Pancreas (tissue), 10 donors: ENCODE data around the gene SEC14L6. TPM values are rescaled to one million over a fixed set of nuclear protein-coding genes. Genes with fewer than 3 reads are reported as not detected.

Source experiments
- ATAC-seq, 4 donors: fragments of 200-7000 bp; cut with Tn5 transposase; one replicate each; pipeline versions ENCODE4 v1.8.0 to v1.9.1; 2020; ENCODE audit warnings: mild to moderate bottlenecking in 4 of 4, moderate library complexity in 4 of 4
- DNase-seq, 6 donors: peaks; one replicate each; pipeline ENCODE4 v3.0.0-alpha.2; 2020
- FAIRE-seq: peaks from 2 replicates; lab custom pipeline; 2012; peaks lifted over from hg19 to GRCh38; lab: Jason Lieb, UNC
- H3K27ac ChIP-seq, 4 donors: fragments of 200-600 bp; sonication (generic); 1 replicate in 3 of 4; 2 replicates in 1 of 4; pipeline versions ENCODE4 v1.5.0 to v1.8.0; 2020
- H3K27me3 ChIP-seq, 4 donors: fragments of 200-600 bp; one replicate each; pipeline ENCODE4 v1.8.0; 2021
- H3K36me3 ChIP-seq, 3 donors: fragments of 200-600 bp; sonication (generic) in 1 of 3; one replicate each; pipeline versions ENCODE4 v1.5.0 to v1.8.0; 2020 to 2021
- H3K4me1 ChIP-seq, 3 donors: fragments of 200-600 bp; one replicate each; pipeline ENCODE4 v1.8.0; 2021
- H3K4me3 ChIP-seq, 4 donors: fragments of 200-600 bp; sonication (generic) in 2 of 4; one replicate each; pipeline versions ENCODE4 v1.5.0 to v1.8.0; 2020 to 2021
- H3K9me3 ChIP-seq, 4 donors: fragments of 200-600 bp; one replicate each; pipeline ENCODE4 v1.8.0; 2021
- CTCF ChIP-seq, 4 donors: fragments of 200-600 bp; sonication (generic) in 3 of 4; IDR thresholded peaks; one replicate each; pipeline versions ENCODE4 v1.5.0 to v1.8.0; 2021; ENCODE audit warnings: antibody characterized with exemption in 4 of 4
- WGBS, 2 donors: extraction: QIAGEN DNeasy Blood & Tissue Kit; methylation state at CpG; one replicate each; pipeline ENCODE4 v1.1.7; 2013; 5-methylcytosine and 5-hydroxymethylcytosine counted together
- intact Hi-C, 3 donors: fragments of 100-400 bp; cut with DNase I; formaldehyde crosslinking; loops; one replicate each; pipeline versions ENCODE4 v1.11.1 to v1.14.2; 2022
- polyA plus RNA-seq, 2 donors: library from polyadenylated mRNA; stranded (reverse); fragments of 200-250 nt; gene quantifications; one replicate each; pipeline ENCODE4 v1.2.3, GENCODE V29; 2013
- total RNA-seq, 6 donors: library from RNA; stranded (reverse); fragmentation: NEBNext Ultra II Directional in 4 of 6; extraction: Animal tissue kit (Norgen Biotek cat#: 25700) in 4 of 6; gene quantifications; one replicate each; pipeline versions ENCODE4 v1.2.1 to v1.2.4, GENCODE V29; 2021 to 2023
- donor health status: healthy with polysubstance abuse.
- donor health status: DM: no; HTN: no; CAD: no; lungs with moderate emphysema.
- donor health status: DM: no; HTN: no; CAD: no.
- donor health status: control.
- donor health status: control.
- donor health status: Bipolar disorder and iron deficiency.
- donor health status: DM: yes; HTN: yes; CAD: no.
- donor health status: DM: no; HTN: no; CAD: no.
- donor health status: DM: no; HTN: no; CAD: no.
- donor health status: DM: yes; HTN: yes; CAD: no.

The SEC14L6 gene
- total and polyA plus RNA-seq, 8 donors, result 0.51 to 6.0 (median 2.9) TPM

GRCh38 chr22:30486118-30486517 is 60.4 kb downstream of the SEC14L6 start:
- intact Hi-C loops, result no loop called here
- ATAC-seq, result no peak
- no peak overlapping the region for H3K4me3 ChIP-seq
- no peak for DNase-seq
- peak overlapping the region in 1 of 4 donors; percentile 12 for H3K27ac ChIP-seq
- no peaks in the 10 kb centered on the region for H3K36me3 ChIP-seq
- 84 to 85% methylated on average over 5 of the region's 5 CpGs for WGBS, 2 donors
- H3K4me1 ChIP-seq, result no peaks in the 10 kb centered on the region
- no peaks in the 10 kb centered on the region for H3K27me3 ChIP-seq
- no peak for FAIRE-seq
- no peak for TF ChIP-seq CTCF (IDR thresholded peaks at IDR 0.05)
- no peaks in the 10 kb centered on the region for H3K9me3 ChIP-seq

GRCh38 chr22:30485362-30485988 is 61.1 kb downstream of the SEC14L6 start:
- 48 to 51% methylated on average over 18 of the region's 18 CpGs for WGBS, 2 donors
- Histone ChIP-seq H3K27ac (no peak overlapping the region), H3K9me3 (no peaks in the 10 kb centered on the region)

GRCh38 chr22:30483169-30483568 is 63.4 kb downstream of the SEC14L6 start:
- intact Hi-C loops, result no loop called here
- Histone ChIP-seq H3K27me3 (no peaks in the 10 kb centered on the region), H3K9me3 (no peaks in the 10 kb centered on the region), H3K4me3 (no peak overlapping the region), H3K4me1 (no peaks in the 10 kb centered on the region), H3K36me3 (no peaks in the 10 kb centered on the region), H3K27ac (no peak overlapping the region)
- no peak for FAIRE-seq
- WGBS, 2 donors, result 96 to 100% methylated on average over 1 of the region's 1 CpG
- no peak for ATAC-seq
- no peak for DNase-seq
- TF ChIP-seq CTCF (IDR thresholded peaks at IDR 0.05), result no peak

More at GRCh38 chr22:30485362-30485988, 61.1 kb downstream of the SEC14L6 start:
- H3K36me3 ChIP-seq, result no peaks in the 10 kb centered on the region
- DNase-seq, result peak; percentile 31 to 82 (median 64)
- peak; percentile 91 to 97 (median 96) for TF ChIP-seq CTCF (IDR thresholded peaks at IDR 0.05)
- no peaks in the 10 kb centered on the region for H3K27me3 ChIP-seq
- peak; percentile 66 to 91 (median 89) for ATAC-seq
- intact Hi-C loops, result no loop called here
- FAIRE-seq, result no peak
- no peaks in the 10 kb centered on the region for H3K4me1 ChIP-seq
- H3K4me3 ChIP-seq, result no peak overlapping the region

DNA sequence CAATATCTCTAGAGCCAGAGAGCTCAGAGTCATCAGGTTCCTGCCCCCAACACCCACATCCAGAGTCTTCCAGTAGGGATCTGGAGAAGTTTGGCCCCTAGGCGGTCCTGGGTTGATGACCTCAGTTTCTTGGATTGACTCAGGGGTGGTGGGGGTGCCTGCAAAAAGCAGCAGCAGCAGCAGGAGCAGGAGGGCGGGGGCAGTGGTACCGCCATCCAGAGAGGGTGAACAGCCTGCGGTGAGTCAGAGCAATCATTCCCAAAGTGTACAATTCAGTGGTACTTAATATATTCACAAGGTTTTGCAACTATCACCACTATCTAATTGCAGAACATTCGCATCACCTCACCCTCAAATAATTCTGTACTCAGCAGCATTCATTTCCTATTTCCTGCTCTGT is 64.8 kb downstream of the SEC14L6 start:
- FAIRE-seq (no peak), ATAC-seq (no peak), DNase-seq (no peak)
- H3K4me1 ChIP-seq, result no peaks in the 10 kb centered on the region
- no peaks in the 10 kb centered on the region for H3K27me3 ChIP-seq
- no peak overlapping the region for H3K27ac ChIP-seq
- WGBS, 2 donors, result 85 to 86% methylated on average over 5 of the region's 5 CpGs
- H3K4me3 ChIP-seq, result no peak overlapping the region
- H3K9me3 ChIP-seq, result no peaks in the 10 kb centered on the region
- no peak for TF ChIP-seq CTCF (IDR thresholded peaks at IDR 0.05)
- H3K36me3 ChIP-seq, result no peaks in the 10 kb centered on the region
- intact Hi-C loops, result no loop called here

GRCh38 chr22:30479981-30480380 is 66.6 kb downstream of the SEC14L6 start:
- H3K27ac ChIP-seq, result no peak overlapping the region
- no peaks in the 10 kb centered on the region for H3K36me3 ChIP-seq
- H3K4me3 ChIP-seq, result no peak overlapping the region
- WGBS, 2 donors, result 42 to 57% methylated on average over 2 of the region's 2 CpGs
- intact Hi-C loops, result no loop called here
- no peak for DNase-seq
- H3K4me1 ChIP-seq, result no peaks in the 10 kb centered on the region
- no peak for FAIRE-seq
- no peaks in the 10 kb centered on the region for H3K27me3 ChIP-seq
- TF ChIP-seq CTCF (IDR thresholded peaks at IDR 0.05), result no peak
- H3K9me3 ChIP-seq, result no peaks in the 10 kb centered on the region
- no peak for ATAC-seq
